ES-I3 (cell line): Measurements from ENCODE around the gene PIK3CG.
"Not testable (repeated sequence)": the region's sequence is repeated elsewhere in the genome, so short reads cannot be mapped to it uniquely, and the experiment has no call there.

ENCODE experiments used
- H3K36me3 ChIP-seq: 2 replicates; pipeline ENCODE4 v1.6.1; 2013; ENCODE audit warnings: mild to moderate bottlenecking, low read length, control low read depth, moderate library complexity; ENCODE audit not compliant: insufficient read depth
- H3K4me1 ChIP-seq: 2 replicates; pipeline ENCODE4 v1.6.1; 2013; ENCODE audit warnings: mild to moderate bottlenecking, control low read depth, low read length; ENCODE audit not compliant: insufficient read depth
- H3K9ac ChIP-seq: 2 replicates; pipeline ENCODE4 v1.6.1; 2013; ENCODE audit warnings: low read depth, mild to moderate bottlenecking, low read length, moderate library complexity
- H3K9me3 ChIP-seq: 2 replicates; pipeline ENCODE4 v1.6.1; 2013; ENCODE audit warnings: mild to moderate bottlenecking, low read length, moderate library complexity; ENCODE audit not compliant: control insufficient read depth, insufficient read depth

Gene PIK3CG

DNA sequence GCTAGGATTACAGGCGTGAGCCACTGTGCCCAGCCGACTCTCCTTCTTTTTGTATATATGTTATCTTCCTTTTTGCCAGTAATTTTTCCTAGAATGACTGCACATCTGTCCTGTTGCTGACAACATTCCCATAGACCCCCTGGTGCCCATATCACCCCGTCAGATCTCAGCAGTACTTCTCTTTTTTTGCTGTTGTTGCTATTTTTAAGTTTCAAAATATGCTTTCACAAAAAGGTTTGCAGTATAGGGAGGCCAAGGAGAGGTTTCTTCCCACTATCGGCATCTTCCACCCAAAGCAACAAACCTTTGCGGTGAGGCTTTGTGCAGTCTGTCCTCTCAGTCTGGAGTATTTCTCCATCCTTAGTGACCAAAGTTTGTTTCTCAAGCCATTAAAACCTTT lies 23.1 kb downstream of the PIK3CG start:
- Histone ChIP-seq H3K4me1 (no peaks in the 10 kb centered on the region), H3K9me3 (no peaks in the 10 kb centered on the region), H3K36me3 (no peaks in the 10 kb centered on the region)

DNA sequence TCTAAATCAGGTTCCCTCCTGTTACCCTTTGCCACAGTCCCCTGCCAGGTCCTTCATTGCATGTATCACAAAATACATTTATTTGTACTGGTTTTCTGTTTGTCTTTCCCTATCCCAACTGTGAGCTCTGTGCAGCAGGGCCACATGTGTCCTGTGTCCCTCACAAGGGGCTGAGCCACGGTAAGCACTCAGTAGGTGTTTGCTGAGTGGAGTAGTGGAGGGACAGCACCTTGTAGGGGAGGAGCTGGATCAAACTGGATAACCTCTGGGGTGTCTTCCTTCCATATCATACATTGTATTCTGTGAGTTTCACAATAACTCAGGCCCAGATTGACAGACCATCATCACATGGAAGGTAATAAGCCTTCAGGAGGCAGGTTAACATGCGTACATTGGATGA lies 25.9 kb downstream of the PIK3CG start:
- Histone ChIP-seq H3K4me1 (no peaks in the 10 kb centered on the region), H3K9ac (no peak overlapping the region), H3K9me3 (no peaks in the 10 kb centered on the region), H3K36me3 (no peaks in the 10 kb centered on the region)

More for the DNA sequence above, 23.1 kb downstream of the PIK3CG start:
- H3K9ac ChIP-seq: no peak overlapping the region

DNA sequence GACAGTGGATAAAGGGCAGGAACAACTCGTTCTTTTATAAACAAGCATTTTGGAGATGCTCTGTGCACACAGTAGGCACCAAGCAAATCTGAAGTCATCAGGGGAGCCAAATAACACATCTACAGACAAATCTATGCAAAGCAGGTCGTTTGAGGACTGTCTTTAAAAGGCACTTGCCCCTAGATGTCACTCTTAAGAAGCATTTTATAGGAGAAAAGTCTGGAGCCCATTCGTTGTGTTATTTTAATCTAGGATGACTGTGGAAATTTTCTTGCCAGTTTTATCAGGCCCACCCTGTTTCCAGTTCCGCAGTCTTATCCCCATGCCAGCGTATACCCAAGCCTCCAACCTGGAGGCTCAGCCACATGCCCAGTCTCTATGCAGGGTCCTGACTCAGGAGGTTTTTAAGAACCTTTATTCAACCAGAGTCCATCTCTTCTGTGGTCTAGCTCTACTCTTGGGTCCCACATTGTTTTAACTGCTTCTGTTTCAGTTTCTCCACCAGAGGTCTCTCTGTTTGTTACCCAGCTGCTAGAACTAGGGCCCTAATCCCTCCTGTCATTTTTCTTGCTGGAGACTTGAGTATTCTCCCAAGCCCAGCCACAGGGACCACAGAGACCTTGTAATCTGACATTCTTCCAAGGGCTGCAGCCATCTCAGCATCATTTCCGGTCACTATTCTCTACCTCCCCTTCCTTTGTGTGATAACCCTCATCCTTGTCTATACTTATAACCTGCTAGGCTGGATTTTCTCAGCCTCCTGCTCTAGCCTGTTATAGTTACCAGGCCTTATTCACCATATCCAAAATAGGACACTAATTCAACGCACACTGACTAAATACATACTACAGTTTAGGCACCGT lies 26.7 kb downstream of the PIK3CG start:
- no peak overlapping the region for H3K9ac ChIP-seq
- no peaks in the 10 kb centered on the region for H3K4me1 ChIP-seq
- no peaks in the 10 kb centered on the region for H3K9me3 ChIP-seq
- no peaks in the 10 kb centered on the region for H3K36me3 ChIP-seq

DNA sequence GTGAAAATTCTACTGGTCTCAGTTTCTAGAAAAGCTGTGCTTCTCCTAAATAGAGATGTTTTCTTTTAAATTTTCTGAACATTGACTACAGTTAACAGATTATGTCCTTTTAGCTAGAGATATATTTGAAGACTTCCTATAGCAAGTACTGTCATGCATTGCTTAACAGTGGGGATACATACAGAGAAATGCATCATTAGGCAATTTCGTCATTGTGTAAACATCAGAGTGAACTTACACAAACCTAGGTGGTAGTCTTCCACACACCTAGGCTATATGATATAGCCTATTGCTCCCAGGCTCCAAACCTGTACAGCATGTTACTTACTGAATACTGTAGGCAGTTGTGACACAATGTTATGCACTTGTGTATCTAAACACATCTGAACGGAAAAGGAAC lies 28.5 kb downstream of the PIK3CG start:
- no peaks in the 10 kb centered on the region for H3K4me1 ChIP-seq
- no peaks in the 10 kb centered on the region for H3K9me3 ChIP-seq
- no peak overlapping the region for H3K9ac ChIP-seq
- no peaks in the 10 kb centered on the region for H3K36me3 ChIP-seq

DNA sequence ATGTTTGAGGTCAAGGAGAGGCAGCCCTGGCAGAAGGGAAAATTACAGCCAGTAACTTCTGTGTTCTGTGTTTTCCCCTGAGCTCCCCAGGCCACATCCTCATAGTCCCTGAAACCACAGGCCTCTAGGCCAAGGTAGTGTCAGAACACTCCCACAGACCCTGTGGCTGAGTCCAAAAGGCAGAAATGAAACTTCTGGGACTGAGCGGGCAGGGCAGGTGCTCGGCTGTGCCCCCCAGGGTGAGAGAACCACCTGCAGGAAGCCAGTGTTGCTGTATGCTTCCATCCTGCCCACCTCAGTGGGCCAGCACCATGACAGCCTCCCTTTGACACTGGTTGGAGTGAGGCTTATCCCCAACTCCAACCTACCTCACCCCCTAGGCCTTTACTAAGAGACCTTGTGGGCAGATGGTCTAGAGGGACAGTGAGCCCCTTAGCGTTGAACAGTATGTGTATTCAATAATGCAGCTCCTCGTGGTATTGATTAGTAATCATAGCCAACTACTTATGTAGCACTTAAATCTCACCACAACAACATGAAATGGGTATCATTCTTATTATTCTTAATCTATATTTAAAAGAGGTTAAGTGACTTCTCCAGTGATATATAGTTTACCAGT lies 30.3 kb downstream of the PIK3CG start:
- Histone ChIP-seq H3K9me3 (no peaks in the 10 kb centered on the region), H3K4me1 (no peaks in the 10 kb centered on the region), H3K9ac (no peak overlapping the region), H3K36me3 (no peaks in the 10 kb centered on the region)

DNA sequence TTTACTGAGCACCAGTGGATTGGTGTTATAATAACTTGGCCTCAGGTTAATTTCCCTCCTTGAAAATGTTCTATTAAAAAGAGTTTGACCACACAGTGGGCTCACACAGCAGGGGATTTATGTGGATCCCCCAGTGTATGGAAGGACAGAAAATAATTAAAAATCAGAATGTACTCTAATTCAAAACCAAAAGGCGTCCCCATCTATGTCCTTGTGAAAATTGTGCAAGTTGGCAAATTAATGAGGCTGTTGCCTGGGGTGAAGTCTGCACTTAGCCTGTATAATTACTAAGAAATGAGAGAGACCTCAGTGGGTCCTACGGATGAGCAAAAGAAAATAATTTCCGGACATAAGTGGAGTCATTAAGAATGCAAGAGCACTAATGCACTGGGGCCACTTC lies 31.1 kb downstream of the PIK3CG start:
- Histone ChIP-seq H3K36me3 (no peaks in the 10 kb centered on the region), H3K9ac (no peak overlapping the region), H3K9me3 (no peaks in the 10 kb centered on the region), H3K4me1 (no peaks in the 10 kb centered on the region)

DNA sequence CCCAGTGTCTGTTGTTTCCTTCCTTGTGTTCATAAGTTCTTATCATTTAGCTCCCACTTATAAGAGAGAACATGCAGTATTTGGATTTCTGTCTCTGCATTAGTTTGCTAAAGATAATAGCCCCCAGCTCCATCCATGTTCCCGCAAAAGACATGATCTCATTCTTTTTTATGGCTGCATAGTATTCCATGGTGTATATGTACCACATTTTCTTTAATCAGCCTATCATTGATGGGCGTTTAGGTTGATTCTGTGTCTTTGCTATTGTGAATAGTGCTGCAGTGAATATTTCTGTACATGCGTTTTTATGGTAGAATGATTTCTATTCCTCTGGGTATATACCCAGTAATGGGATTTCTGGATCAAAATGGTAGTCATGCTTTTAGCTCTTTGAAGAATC lies 32.5 kb downstream of the PIK3CG start:
- H3K36me3 ChIP-seq: not testable (repeated sequence)

DNA sequence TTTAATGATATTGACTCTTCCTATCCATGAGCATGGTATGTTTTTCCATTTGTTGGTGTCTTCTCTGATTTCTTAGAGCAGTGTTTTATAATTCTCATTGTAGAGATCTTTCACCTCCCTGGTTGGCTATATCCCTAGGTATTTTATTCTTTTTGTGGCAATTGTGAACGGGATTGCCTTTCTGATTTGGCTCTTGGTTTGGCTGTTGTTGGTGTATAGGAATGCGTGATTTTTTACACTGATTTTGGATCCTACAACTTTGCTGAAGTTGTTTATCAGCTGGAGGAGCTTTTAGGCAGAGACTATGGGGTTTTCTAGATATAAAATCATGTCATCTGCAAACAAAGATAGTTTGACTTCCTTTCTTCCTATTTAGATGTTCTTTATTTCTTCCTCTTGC lies 33.9 kb downstream of the PIK3CG start:
- not testable (repeated sequence) for H3K36me3 ChIP-seq

More for the DNA sequence above, 32.5 kb downstream of the PIK3CG start:
- not testable (repeated sequence) for H3K4me1 ChIP-seq, H3K9me3 ChIP-seq, H3K9ac ChIP-seq

DNA sequence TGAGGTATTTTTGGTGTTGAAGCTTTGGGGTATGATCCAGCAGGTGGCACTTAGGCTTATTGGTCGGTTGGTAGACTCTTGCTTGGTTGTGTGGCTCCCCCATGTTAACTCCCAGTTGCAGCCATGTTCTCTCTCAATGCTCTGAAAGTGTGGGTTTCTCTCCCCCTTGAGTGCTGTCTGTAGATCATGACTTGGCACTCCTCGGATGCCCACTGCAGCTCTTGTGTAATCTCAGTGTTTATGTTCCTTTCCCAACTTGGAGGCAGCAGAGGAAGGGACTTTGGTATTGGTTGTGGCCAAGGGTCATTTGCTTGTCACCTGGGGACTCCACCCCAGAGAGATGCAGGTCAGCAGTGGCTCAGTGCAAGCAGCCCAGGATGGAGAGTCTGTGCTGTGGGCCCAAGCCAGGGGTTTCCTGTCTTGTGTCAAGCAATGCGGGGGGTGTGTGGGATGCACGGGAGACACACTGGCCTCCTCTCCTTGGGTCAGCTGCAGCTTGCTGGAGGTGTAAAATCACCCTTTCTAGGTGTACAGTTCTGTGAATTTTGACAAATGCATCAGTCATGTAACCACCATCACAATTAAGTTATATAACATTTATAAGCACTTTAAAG lies 36.9 kb downstream of the PIK3CG start:
- H3K36me3 ChIP-seq: no peaks in the 10 kb centered on the region
- no peak overlapping the region for H3K9ac ChIP-seq
- H3K4me1 ChIP-seq: peaks cover 9% of the 10 kb centered on the region; the same call in 1 of the 2 replicates
- no peaks in the 10 kb centered on the region for H3K9me3 ChIP-seq

More for the DNA sequence above, 33.9 kb downstream of the PIK3CG start:
- H3K9me3 ChIP-seq, H3K4me1 ChIP-seq, H3K9ac ChIP-seq: not testable (repeated sequence)

DNA sequence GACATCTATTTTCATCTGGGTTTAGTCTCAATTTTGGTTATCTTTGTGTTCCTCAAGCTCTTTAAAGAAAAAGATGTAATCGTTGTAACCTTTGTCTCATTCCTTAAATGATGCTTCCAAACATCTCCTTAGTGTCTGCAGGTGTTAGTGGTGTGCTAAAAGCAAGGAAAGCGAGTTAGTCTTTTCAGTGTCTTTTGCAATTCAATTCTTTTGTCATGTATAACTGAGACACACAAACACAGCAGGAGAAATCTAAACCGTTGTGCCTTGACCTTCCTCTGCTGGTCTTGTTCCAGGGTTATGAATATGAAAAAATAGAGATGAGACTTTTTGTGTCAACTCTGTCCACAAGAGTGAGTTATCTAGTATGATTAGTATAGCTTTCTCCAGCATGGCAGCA lies 40.7 kb downstream of the PIK3CG start:
- Histone ChIP-seq H3K4me1 (peaks cover 9% of the 10 kb centered on the region; the same call in 1 of the 2 replicates), H3K36me3 (no peaks in the 10 kb centered on the region), H3K9ac (no peak overlapping the region), H3K9me3 (no peaks in the 10 kb centered on the region)

DNA sequence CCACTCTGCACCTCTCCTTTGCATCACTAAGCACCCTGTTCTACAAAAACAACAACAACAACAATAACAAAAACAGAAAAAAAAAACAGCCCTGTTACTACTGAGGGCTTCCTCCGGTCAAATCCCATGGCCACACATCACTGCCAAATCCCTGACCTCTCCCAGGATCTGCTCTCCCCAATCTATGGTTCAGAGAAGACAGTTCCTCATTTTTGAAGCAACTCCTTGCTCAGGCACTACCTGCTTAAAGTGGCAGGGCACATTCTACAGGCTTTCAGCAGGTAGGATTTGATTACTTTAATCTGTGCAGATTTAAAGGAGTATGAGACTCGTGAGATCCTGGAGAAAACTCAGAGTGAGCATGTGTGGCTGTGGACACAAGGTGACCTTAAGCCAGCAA lies 46.9 kb downstream of the PIK3CG start:
- no peaks in the 10 kb centered on the region for H3K9me3 ChIP-seq
- no peak overlapping the region for H3K9ac ChIP-seq
- H3K36me3 ChIP-seq: no peaks in the 10 kb centered on the region
- H3K4me1 ChIP-seq: no peaks in the 10 kb centered on the region

DNA sequence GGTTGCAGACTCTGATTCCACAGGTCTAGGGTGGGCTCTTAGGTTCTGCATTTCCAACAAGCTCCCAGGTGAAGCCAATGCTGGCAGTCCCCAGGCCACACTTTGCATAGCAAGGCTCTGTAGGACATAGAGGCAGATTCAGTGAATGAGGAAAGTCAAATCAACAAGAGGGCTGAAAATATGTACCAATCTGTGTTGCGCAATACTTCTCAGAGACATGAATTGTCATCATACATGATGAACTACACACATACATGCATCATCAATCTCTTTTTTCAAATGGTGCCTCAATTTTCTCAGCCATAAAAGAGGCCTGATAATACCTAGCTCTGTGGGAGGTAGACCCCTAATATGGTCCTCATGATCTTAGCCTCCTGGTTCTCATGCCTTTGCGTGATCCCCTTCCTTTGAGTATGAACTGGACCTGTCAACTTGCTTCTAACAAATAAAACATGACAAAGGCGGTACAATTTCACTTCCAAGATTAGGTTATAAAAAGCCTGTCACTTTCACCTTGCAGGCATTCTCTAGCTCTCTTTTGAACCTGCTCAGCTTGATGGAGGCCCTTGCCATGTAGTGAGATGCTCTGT lies 49.0 kb downstream of the PIK3CG start:
- Histone ChIP-seq H3K9me3 (no peaks in the 10 kb centered on the region), H3K36me3 (no peaks in the 10 kb centered on the region), H3K9ac (no peak overlapping the region), H3K4me1 (no peaks in the 10 kb centered on the region)

DNA sequence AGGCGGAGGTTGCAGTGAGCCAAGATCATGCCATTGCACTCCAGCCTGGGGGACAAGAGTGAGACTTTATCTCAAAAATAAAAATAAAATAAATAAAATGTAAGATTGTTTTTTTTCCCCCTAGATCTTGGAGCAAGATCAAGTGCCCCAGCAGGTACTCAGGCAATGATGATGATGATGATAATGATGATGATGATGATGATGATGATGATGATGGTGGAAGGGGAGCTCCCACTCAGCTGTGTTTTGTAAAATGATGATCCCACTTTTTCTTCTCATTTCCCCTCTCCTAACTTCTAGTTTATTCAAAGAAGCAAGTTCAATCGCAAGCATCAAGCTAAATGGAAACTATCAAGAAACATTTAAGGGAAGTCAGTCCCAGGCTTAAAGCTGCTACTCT lies 50.3 kb downstream of the PIK3CG start:
- Histone ChIP-seq H3K9ac (no peak overlapping the region), H3K4me1 (no peaks in the 10 kb centered on the region), H3K9me3 (no peaks in the 10 kb centered on the region), H3K36me3 (no peaks in the 10 kb centered on the region)

DNA sequence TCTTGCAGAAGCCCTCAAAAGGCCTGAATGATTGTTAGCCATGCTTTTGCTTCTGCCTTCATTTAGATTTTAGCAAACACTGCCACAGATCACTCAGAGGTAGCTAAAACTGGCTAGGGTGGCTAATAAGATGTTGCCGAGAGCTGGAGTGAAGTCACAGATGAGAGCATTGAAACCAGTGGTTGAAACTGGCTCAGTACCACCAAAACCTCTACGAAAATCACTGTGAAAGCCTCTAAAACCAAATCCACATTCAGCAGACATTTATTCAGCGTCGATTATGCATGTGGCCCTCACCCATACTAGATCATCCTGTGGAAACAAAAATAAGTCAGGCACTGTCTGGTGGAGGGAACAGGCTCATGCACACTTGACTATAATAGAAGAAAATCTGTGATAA lies 50.8 kb downstream of the PIK3CG start:
- no peaks in the 10 kb centered on the region for H3K36me3 ChIP-seq
- H3K4me1 ChIP-seq: no peaks in the 10 kb centered on the region
- no peak overlapping the region for H3K9ac ChIP-seq

More for the DNA sequence above, 50.8 kb downstream of the PIK3CG start:
- H3K9me3 ChIP-seq: no peaks in the 10 kb centered on the region
